B cell (primary cell): ENCODE measurements around the gene STYX. TPM values are rescaled to one million over a fixed set of nuclear protein-coding genes. Genes with fewer than 3 reads are reported as not detected.

Experiments
- ATAC-seq: fragments of 200-7000 bp; cut with Tn5 transposase; one replicate; pipeline ENCODE4 v1.10.0; 2021; ENCODE audit warnings: low read depth, mild to moderate bottlenecking, moderate number of reproducible peaks, moderate library complexity
- CTCF ChIA-PET: fragments of 350-600 bp; sonication (Branson Sonifier 250); formaldehyde crosslinking; loops from one replicate; lab custom pipeline; 2021; ENCODE audit warnings: antibody characterized with exemption, inconsistent platforms; lab: Charles Lee
- POLR2A ChIA-PET: fragments of 350-600 bp; sonication (Branson Sonifier 250); formaldehyde crosslinking; loops from one replicate; lab custom pipeline; 2021; ENCODE audit warnings: antibody characterized with exemption; lab: Charles Lee
- DNase-seq: peaks from one replicate; pipeline ENCODE4 v3.0.0; 2013
- H2AFZ ChIP-seq: 2 replicates; pipeline ENCODE4 v1.6.1; 2012; ENCODE audit warnings: mild to moderate bottlenecking, low read depth, low read length; ENCODE audit not compliant: insufficient read depth, poor library complexity, severe bottlenecking
- H3K27ac ChIP-seq, 2 donors: 1 replicate in 1 of 2; 2 replicates in 1 of 2; pipeline ENCODE4 v1.5.1; 2012 to 2013; ENCODE audit warnings: low read length in 2 of 2, mild to moderate bottlenecking in 2 of 2, moderate library complexity in 1 of 2
- H3K27me3 ChIP-seq, 4 experiments: fragments of 200-600 bp in 1 of 4; sonication (generic) in 1 of 4; replicated peaks in 1 of 4; 1 replicate in 2 of 4; 2 replicates in 2 of 4; pipeline versions ENCODE4 v1.6.1 to v1.7.0; 2013 to 2016; ENCODE audit warnings: low read length in 3 of 4, mild to moderate bottlenecking in 2 of 4, mixed read lengths in 1 of 4, moderate library complexity in 1 of 4; ENCODE audit not compliant: insufficient read depth in 4 of 4, control insufficient read depth in 3 of 4; ENCODE audit errors: control extremely low read depth in 1 of 4
- H3K36me3 ChIP-seq, 2 experiments: replicated peaks in 1 of 2; 1 replicate in 1 of 2; 2 replicates in 1 of 2; pipeline versions ENCODE4 v1.6.1 to v1.7.1; 2013; ENCODE audit warnings: low read length in 1 of 2; ENCODE audit not compliant: insufficient read depth in 2 of 2, control insufficient read depth in 1 of 2; ENCODE audit errors: control extremely low read depth in 1 of 2, extremely low read depth in 1 of 2
- H3K4me1 ChIP-seq, 2 donors: fragments of 200-600 bp in 1 of 2; sonication (generic) in 1 of 2; 1 replicate in 1 of 2; 2 replicates in 1 of 2; pipeline versions ENCODE4 v1.5.1 to v1.6.1; 2013 to 2017; ENCODE audit warnings: low read length in 2 of 2; ENCODE audit not compliant: control insufficient read depth in 2 of 2, insufficient read depth in 2 of 2
- H3K4me2 ChIP-seq: replicated peaks from 2 replicates; pipeline ENCODE3; 2012; ENCODE audit warnings: mild to moderate bottlenecking, low read depth, low read length; ENCODE audit not compliant: poor library complexity, severe bottlenecking
- H3K4me3 ChIP-seq, 5 experiments: fragments of 200-600 bp in 1 of 5; sonication (generic) in 1 of 5; 1 replicate in 3 of 5; 2 replicates in 2 of 5; pipeline versions ENCODE4 v1.5.1 to v1.7.0; 2011 to 2016; ENCODE audit warnings: low read length in 4 of 5, mild to moderate bottlenecking in 4 of 5, low read depth in 2 of 5, control low read depth in 1 of 5, moderate library complexity in 1 of 5; ENCODE audit not compliant: insufficient read depth in 1 of 5; ENCODE audit errors: control extremely low read depth in 1 of 5, extremely low read depth in 1 of 5
- H3K79me2 ChIP-seq: fragments of 200-600 bp; sonication (generic); one replicate; pipeline ENCODE4 v1.6.0; 2016; ENCODE audit warnings: low read length; ENCODE audit not compliant: control insufficient read depth, insufficient read depth
- H3K9ac ChIP-seq: fragments of 200-600 bp; sonication (generic); 2 replicates; pipeline ENCODE4 v1.6.1; 2017; ENCODE audit warnings: mild to moderate bottlenecking, low read length, moderate library complexity
- H3K9me3 ChIP-seq, 3 donors: one replicate each; pipeline versions ENCODE4 v1.6.1 to v1.7.1; 2013; ENCODE audit warnings: low read length in 2 of 3; ENCODE audit not compliant: control insufficient read depth in 2 of 3, insufficient read depth in 1 of 3; ENCODE audit errors: control extremely low read depth in 1 of 3
- H4K20me1 ChIP-seq: 2 replicates; pipeline ENCODE4 v1.6.0; 2012; ENCODE audit warnings: mild to moderate bottlenecking, low read length; ENCODE audit not compliant: insufficient read depth, control insufficient read depth, poor library complexity, severe bottlenecking
- H3K27ac Mint-ChIP-seq: one replicate; pipeline ENCODE4 v1.8.0; 2021; ENCODE audit warnings: mixed read lengths
- H3K27me3 Mint-ChIP-seq: one replicate; pipeline ENCODE4 v1.8.0; 2021; ENCODE audit warnings: mixed read lengths
- H3K4me1 Mint-ChIP-seq: one replicate; pipeline ENCODE4 v1.8.0; 2021; ENCODE audit warnings: mixed read lengths
- H3K4me3 Mint-ChIP-seq: one replicate; pipeline ENCODE4 v1.8.0; 2021; ENCODE audit warnings: mixed read lengths
- H3K9me3 Mint-ChIP-seq: one replicate; pipeline ENCODE4 v1.8.0; 2022; ENCODE audit warnings: mixed read lengths; ENCODE audit not compliant: insufficient read depth
- EZH2 ChIP-seq: IDR thresholded peaks from 2 replicates; pipeline ENCODE4 v1.6.1; 2012; ENCODE audit warnings: borderline replicate concordance, low read depth, mild to moderate bottlenecking, moderate library complexity, low read length; ENCODE audit not compliant: insufficient read depth, poor library complexity, severe bottlenecking
- WGBS: methylation state at CpG from one replicate; pipeline ENCODE4 v1.1.5; 2013; ENCODE audit warnings: missing lambda C conversion rate; ENCODE audit not compliant: insufficient coverage; 5-methylcytosine and 5-hydroxymethylcytosine counted together
- intact Hi-C: fragments of 100-400 bp; cut with micrococcal nuclease; formaldehyde crosslinking; loops from one replicate; pipeline ENCODE4 v1.10.0; 2022
- polyA plus RNA-seq: library from polyadenylated mRNA; depleted of rRNA; stranded (reverse); fragments of >200 nt; gene quantifications from 2 replicates; pipeline ENCODE4 v1.2.3, GENCODE V29; 2012
- total RNA-seq, 2 donors: library from RNA; stranded (reverse); fragments of 120-200 nt in 1 of 2; gene quantifications; 1 replicate in 1 of 2; 2 replicates in 1 of 2; pipeline versions ENCODE4 v1.2.3 to v1.2.4, GENCODE V29; 2013 to 2022
- TF ChIP-seq, protein P1 (sequence below): fragments of 200-600 bp; IDR thresholded peaks from one replicate; pipeline ENCODE4 v1.8.0; 2022; ENCODE audit warnings: antibody characterized with exemption, mild to moderate bottlenecking

STYX gene
- total and polyA plus RNA-seq, 2 donors (not counting 1 experiment from before 2014, with no cell fraction given) = 5.0 to 15.7 TPM

DNA sequence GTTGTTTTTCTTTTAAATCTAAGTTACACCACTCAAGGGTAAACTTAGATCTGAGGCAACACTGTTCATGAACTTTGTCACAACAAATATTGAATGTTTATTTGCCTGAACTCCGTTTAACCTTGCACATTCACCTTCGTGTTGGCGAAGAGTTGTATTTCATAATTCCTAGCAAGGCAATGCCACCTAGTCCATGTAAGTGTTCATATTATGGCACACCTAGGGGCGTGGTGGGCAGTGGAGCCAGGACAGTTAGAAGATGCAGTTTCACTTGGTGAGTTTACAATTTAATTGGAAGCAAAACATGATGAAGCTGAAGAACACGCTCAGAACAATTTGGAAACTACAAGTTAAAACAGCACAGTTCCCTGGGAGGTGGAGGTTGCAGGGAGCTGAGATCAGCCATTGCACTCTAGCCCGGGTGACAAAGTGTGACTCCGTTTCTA is 91.9 kb downstream of the STYX start:
- H2AFZ ChIP-seq = no peak overlapping the region

DNA sequence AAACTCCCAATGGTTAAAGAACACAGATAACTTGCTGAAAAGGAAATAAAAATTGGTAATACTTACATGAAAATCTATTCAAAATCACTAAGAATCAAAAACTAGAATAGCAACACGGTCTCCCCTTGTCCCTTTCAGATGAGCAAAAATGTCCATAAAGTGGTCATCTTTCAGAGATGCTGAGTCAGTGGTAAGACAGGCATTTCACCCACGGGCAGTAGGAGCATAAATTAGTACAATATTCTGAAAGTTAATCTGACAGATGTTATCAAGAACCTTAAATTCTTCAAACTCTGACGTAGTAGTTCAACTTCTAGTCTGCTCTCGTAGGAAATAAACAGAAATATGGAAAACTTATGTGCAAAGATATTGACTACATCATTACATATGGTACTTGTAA is 94.5 kb downstream of the STYX start:
- ATAC-seq = no peak
- CTCF ChIA-PET = interaction anchor here (0.9 to 5.5 kb wide), 8 partner anchors 9 to 481 kb away, joined by 3 to 46 read pairs (median 4); no protein-coding TSS in a partner anchor

More for the DNA sequence above, 91.9 kb downstream of the STYX start:
- no peak overlapping the region for H3K9ac ChIP-seq
- H3K27ac ChIP-seq = no peak overlapping the region
- no peak for TF ChIP-seq EZH2
- TF ChIP-seq, protein P1, sequence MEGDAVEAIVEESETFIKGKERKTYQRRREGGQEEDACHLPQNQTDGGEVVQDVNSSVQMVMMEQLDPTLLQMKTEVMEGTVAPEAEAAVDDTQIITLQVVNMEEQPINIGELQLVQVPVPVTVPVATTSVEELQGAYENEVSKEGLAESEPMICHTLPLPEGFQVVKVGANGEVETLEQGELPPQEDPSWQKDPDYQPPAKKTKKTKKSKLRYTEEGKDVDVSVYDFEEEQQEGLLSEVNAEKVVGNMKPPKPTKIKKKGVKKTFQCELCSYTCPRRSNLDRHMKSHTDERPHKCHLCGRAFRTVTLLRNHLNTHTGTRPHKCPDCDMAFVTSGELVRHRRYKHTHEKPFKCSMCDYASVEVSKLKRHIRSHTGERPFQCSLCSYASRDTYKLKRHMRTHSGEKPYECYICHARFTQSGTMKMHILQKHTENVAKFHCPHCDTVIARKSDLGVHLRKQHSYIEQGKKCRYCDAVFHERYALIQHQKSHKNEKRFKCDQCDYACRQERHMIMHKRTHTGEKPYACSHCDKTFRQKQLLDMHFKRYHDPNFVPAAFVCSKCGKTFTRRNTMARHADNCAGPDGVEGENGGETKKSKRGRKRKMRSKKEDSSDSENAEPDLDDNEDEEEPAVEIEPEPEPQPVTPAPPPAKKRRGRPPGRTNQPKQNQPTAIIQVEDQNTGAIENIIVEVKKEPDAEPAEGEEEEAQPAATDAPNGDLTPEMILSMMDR = no peak
- H3K9me3 Mint-ChIP-seq = no peaks in the 10 kb centered on the region
- no peak overlapping the region for H3K4me3 Mint-ChIP-seq
- no peaks in the 10 kb centered on the region for H3K4me1 ChIP-seq
- intact Hi-C loops = no loop called here
- H3K4me3 ChIP-seq = no peak overlapping the region
- H3K9me3 ChIP-seq = no peaks in the 10 kb centered on the region
- H3K27ac Mint-ChIP-seq = no peak overlapping the region
- H3K36me3 ChIP-seq = no peaks in the 10 kb centered on the region
- POLR2A ChIA-PET = no interaction called here
- H3K4me1 Mint-ChIP-seq = no peaks in the 10 kb centered on the region
- H3K4me2 ChIP-seq = no peak overlapping the region
- no peaks in the 10 kb centered on the region for H4K20me1 ChIP-seq
- H3K27me3 ChIP-seq = peaks cover 0 to 3% (median 0%) of the 10 kb centered on the region in 4 experiments
- no peak for ATAC-seq
- CTCF ChIA-PET = interaction anchor here (1.0 to 5.5 kb wide), 3 partner anchors 230 to 484 kb away, joined by 3 to 46 read pairs (median 4); no protein-coding TSS in a partner anchor
- no peak for DNase-seq
- H3K27me3 Mint-ChIP-seq = peaks cover 21% of the 10 kb centered on the region
- no peaks in the 10 kb centered on the region for H3K79me2 ChIP-seq
- WGBS = 88% methylated on average over 4 of the region's 7 CpGs

More for the DNA sequence above, 94.5 kb downstream of the STYX start:
- Histone ChIP-seq H3K27me3 (peaks cover 0 to 3% (median 0%) of the 10 kb centered on the region in 4 experiments), H3K27ac (no peak overlapping the region), H3K4me2 (no peak overlapping the region), H3K4me3 (no peak overlapping the region), H3K9me3 (no peaks in the 10 kb centered on the region), H3K36me3 (no peaks in the 10 kb centered on the region), H3K9ac (no peak overlapping the region), H4K20me1 (no peaks in the 10 kb centered on the region), H3K79me2 (no peaks in the 10 kb centered on the region), H2AFZ (no peak overlapping the region), H3K4me1 (no peaks in the 10 kb centered on the region)
- H3K4me1 Mint-ChIP-seq = no peaks in the 10 kb centered on the region
- H3K27ac Mint-ChIP-seq = no peak overlapping the region
- POLR2A ChIA-PET = no interaction called here
- no peak for DNase-seq
- H3K27me3 Mint-ChIP-seq = peaks cover 19% of the 10 kb centered on the region
- intact Hi-C loops = no loop called here
- TF ChIP-seq, protein P1 = no peak
- no peak for TF ChIP-seq EZH2
- no CpG with 5 or more reads among the region's 4 CpGs for WGBS
- H3K9me3 Mint-ChIP-seq = no peaks in the 10 kb centered on the region
- no peak overlapping the region for H3K4me3 Mint-ChIP-seq
